Measurements from ENCODE around the gene ITPR2. TPM values are rescaled to one million over a fixed set of nuclear protein-coding genes. Genes with fewer than 3 reads are reported as not detected.
"Not testable (repeated sequence)": the region's sequence is repeated elsewhere in the genome, so short reads cannot be mapped to it uniquely, and the experiment has no call there.

Gene ITPR2
- total RNA-seq, 2 donors from 2014 or later = 14.8 to 74.4 TPM

GRCh38 chr12:26608273-26608672, 224.7 kb downstream of the ITPR2 start:
- no peak overlapping the region for H3K27ac ChIP-seq (ENCODE audit: low read depth, low read length)
- Mint-ChIP-seq H3K4me3 (no peak overlapping the region), H3K27me3 (ENCODE audit: insufficient read depth) (no peaks in the 10 kb centered on the region), H3K27ac (no peak overlapping the region), H3K36me3 (ENCODE audit: low read depth) (peaks cover 8% of the 10 kb centered on the region), H3K9me3 (no peaks in the 10 kb centered on the region), H3K4me1 (peaks cover 4% of the 10 kb centered on the region)
- H3K4me1 ChIP-seq (ENCODE audit: control insufficient read depth, insufficient read depth, low read length) = peaks cover 4% of the 10 kb centered on the region
- no peak for DNase-seq
- 89 to 94% methylated on average over 3 to 12 of the region's 12 CpGs for WGBS, 2 experiments (ENCODE audit: insufficient coverage in 1 of 2, insufficient read length in 1 of 2)
- no peaks in the 10 kb centered on the region for H3K9me3 ChIP-seq (ENCODE audit: control insufficient read depth, low read length)
- no peak overlapping the region for H3K9ac ChIP-seq (ENCODE audit: extremely low read depth, low read length, poor library complexity, severe bottlenecking)
- no peak overlapping the region for H3K4me3 ChIP-seq (ENCODE audit: low read length)
- H3K27me3 ChIP-seq (ENCODE audit: control insufficient read depth, insufficient read depth, low read length, poor library complexity, severe bottlenecking) = no peaks in the 10 kb centered on the region
- no peaks in the 10 kb centered on the region for H3K36me3 ChIP-seq (ENCODE audit: control insufficient read depth, insufficient read depth, low read length)
- TF ChIP-seq, protein P1, sequence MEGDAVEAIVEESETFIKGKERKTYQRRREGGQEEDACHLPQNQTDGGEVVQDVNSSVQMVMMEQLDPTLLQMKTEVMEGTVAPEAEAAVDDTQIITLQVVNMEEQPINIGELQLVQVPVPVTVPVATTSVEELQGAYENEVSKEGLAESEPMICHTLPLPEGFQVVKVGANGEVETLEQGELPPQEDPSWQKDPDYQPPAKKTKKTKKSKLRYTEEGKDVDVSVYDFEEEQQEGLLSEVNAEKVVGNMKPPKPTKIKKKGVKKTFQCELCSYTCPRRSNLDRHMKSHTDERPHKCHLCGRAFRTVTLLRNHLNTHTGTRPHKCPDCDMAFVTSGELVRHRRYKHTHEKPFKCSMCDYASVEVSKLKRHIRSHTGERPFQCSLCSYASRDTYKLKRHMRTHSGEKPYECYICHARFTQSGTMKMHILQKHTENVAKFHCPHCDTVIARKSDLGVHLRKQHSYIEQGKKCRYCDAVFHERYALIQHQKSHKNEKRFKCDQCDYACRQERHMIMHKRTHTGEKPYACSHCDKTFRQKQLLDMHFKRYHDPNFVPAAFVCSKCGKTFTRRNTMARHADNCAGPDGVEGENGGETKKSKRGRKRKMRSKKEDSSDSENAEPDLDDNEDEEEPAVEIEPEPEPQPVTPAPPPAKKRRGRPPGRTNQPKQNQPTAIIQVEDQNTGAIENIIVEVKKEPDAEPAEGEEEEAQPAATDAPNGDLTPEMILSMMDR (conservative IDR thresholded peaks at IDR 0.05) = no peak

DNA sequence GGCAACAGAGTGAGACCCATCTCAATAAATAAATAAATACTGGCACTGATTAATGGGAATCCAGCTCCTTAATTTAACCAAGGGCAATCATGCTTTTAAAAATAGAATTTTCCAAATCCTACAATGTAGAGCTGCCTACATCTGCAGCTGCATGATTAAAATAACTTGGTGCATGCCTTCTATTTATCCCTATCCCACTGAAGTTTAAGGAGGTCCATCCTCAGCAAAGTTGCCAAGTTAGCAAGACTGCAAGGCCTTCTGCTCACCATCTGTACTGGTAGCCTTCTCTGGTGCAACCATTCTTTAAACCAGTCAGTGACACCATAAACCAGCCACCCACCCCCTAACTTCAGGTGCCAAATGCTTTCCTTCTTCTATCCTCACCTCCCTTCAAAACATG, 226.1 kb downstream of the ITPR2 start:
- no peak overlapping the region for H3K4me3 Mint-ChIP-seq
- no peaks in the 10 kb centered on the region for H3K4me1 Mint-ChIP-seq
- peaks cover 9% of the 10 kb centered on the region for H3K36me3 Mint-ChIP-seq (ENCODE audit: low read depth)
- H3K27ac Mint-ChIP-seq = no peak overlapping the region
- H3K9me3 Mint-ChIP-seq = no peaks in the 10 kb centered on the region
- TF ChIP-seq, protein P1 (conservative IDR thresholded peaks at IDR 0.05) = no peak
- DNase-seq = no peak
- H3K27me3 Mint-ChIP-seq (ENCODE audit: insufficient read depth) = no peaks in the 10 kb centered on the region
- no peak overlapping the region for H3K27ac ChIP-seq (ENCODE audit: low read depth, low read length)
- no peaks in the 10 kb centered on the region for H3K36me3 ChIP-seq (ENCODE audit: control insufficient read depth, insufficient read depth, low read length)
- no peak overlapping the region for H3K9ac ChIP-seq (ENCODE audit: extremely low read depth, low read length, poor library complexity, severe bottlenecking)
- no peaks in the 10 kb centered on the region for H3K27me3 ChIP-seq (ENCODE audit: control insufficient read depth, insufficient read depth, low read length, poor library complexity, severe bottlenecking)
- H3K4me3 ChIP-seq (ENCODE audit: low read length) = no peak overlapping the region
- no peaks in the 10 kb centered on the region for H3K9me3 ChIP-seq (ENCODE audit: control insufficient read depth, low read length)
- no peaks in the 10 kb centered on the region for H3K4me1 ChIP-seq (ENCODE audit: control insufficient read depth, insufficient read depth, low read length)

GRCh38 chr12:26604813-26605212, 228.2 kb downstream of the ITPR2 start:
- not testable (repeated sequence) for H3K9ac ChIP-seq (ENCODE audit: extremely low read depth, low read length, poor library complexity, severe bottlenecking); H3K4me3 ChIP-seq (ENCODE audit: low read length); DNase-seq; H3K9me3 ChIP-seq (ENCODE audit: control insufficient read depth, low read length); H3K36me3 ChIP-seq (ENCODE audit: control insufficient read depth, insufficient read depth, low read length); H3K27ac Mint-ChIP-seq; H3K27me3 ChIP-seq (ENCODE audit: control insufficient read depth, insufficient read depth, low read length, poor library complexity, severe bottlenecking); H3K4me3 Mint-ChIP-seq; H3K27ac ChIP-seq (ENCODE audit: low read depth, low read length); H3K4me1 ChIP-seq (ENCODE audit: control insufficient read depth, insufficient read depth, low read length); H3K4me1 Mint-ChIP-seq; H3K9me3 Mint-ChIP-seq; H3K27me3 Mint-ChIP-seq (ENCODE audit: insufficient read depth)
- H3K36me3 Mint-ChIP-seq (ENCODE audit: low read depth) = peaks cover 13% of the 10 kb centered on the region
- WGBS, 2 experiments (ENCODE audit: insufficient coverage in 1 of 2, insufficient read length in 1 of 2) = 92 to 95% methylated on average over 6 of the region's 7 CpGs

- Histone ChIP-seq H3K36me3 (ENCODE audit: control insufficient read depth, insufficient read depth, low read length) (no peaks in the 10 kb centered on the region), H3K27ac (ENCODE audit: low read depth, low read length) (no peak overlapping the region), H3K9me3 (ENCODE audit: control insufficient read depth, low read length) (no peaks in the 10 kb centered on the region), H3K4me1 (ENCODE audit: control insufficient read depth, insufficient read depth, low read length) (no peaks in the 10 kb centered on the region), H3K27me3 (ENCODE audit: control insufficient read depth, insufficient read depth, low read length, poor library complexity, severe bottlenecking) (no peaks in the 10 kb centered on the region), H3K4me3 (ENCODE audit: low read length) (no peak overlapping the region), H3K9ac (ENCODE audit: extremely low read depth, low read length, poor library complexity, severe bottlenecking) (no peak overlapping the region)
- no peak overlapping the region for H3K4me3 Mint-ChIP-seq
- no peaks in the 10 kb centered on the region for H3K4me1 Mint-ChIP-seq
- no peaks in the 10 kb centered on the region for H3K27me3 Mint-ChIP-seq (ENCODE audit: insufficient read depth)
- no peak for DNase-seq
- peaks cover 19% of the 10 kb centered on the region for H3K36me3 Mint-ChIP-seq (ENCODE audit: low read depth)
- no peaks in the 10 kb centered on the region for H3K9me3 Mint-ChIP-seq
- TF ChIP-seq, protein P1 (conservative IDR thresholded peaks at IDR 0.05) = no peak
- 94 to 95% methylated on average over 7 of the region's 7 CpGs for WGBS, 2 experiments (ENCODE audit: insufficient coverage in 1 of 2, insufficient read length in 1 of 2)
- H3K27ac Mint-ChIP-seq = no peak overlapping the region
These were observed 233.8 kb downstream of the ITPR2 start for GRCh38 chr12:26599096-26599695.

All from endodermal cell (in vitro differentiated cells).